HepG2 (cell line): ENCODE data around the gene ZFYVE26. TPM values are rescaled to one million over a fixed set of nuclear protein-coding genes. Genes with fewer than 3 reads are reported as not detected.

ENCODE experiments used
- CCAR2 ChIP-seq: fragments of 200-400 bp; formaldehyde crosslinking; optimal IDR thresholded peaks from 2 replicates; pipeline ENCODE3; 2018; ENCODE audit warnings: low read depth, mild to moderate bottlenecking, low read length, moderate library complexity
- FOXM1 ChIP-seq: sonication (generic); formaldehyde crosslinking; IDR thresholded peaks from 2 replicates; pipeline ENCODE4 v1.5.0; 2020; ENCODE audit warnings: missing genetic modification reagents
- GRHL1 ChIP-seq: sonication (generic); formaldehyde crosslinking; conservative IDR thresholded peaks from 2 replicates; pipeline ENCODE4 v1.8.0; 2022; ENCODE audit warnings: missing genetic modification reagents
- NCOA5 ChIP-seq: sonication (generic); formaldehyde crosslinking; IDR thresholded peaks from 2 replicates; pipeline ENCODE4 v1.4.0; 2020; ENCODE audit warnings: missing genetic modification reagents
- POLR2G ChIP-seq: fragments of 200-400 bp; formaldehyde crosslinking; IDR thresholded peaks from 2 replicates; pipeline ENCODE4 v1.6.1; 2018; ENCODE audit warnings: mild to moderate bottlenecking, low read depth, low read length, moderate library complexity
- RAD51 ChIP-seq: fragments of 450-650 bp; IDR thresholded peaks from 2 replicates; pipeline ENCODE4 v1.6.1; 2016; ENCODE audit warnings: borderline replicate concordance
- ZNF280B ChIP-seq: sonication (generic); formaldehyde crosslinking; IDR thresholded peaks from 2 replicates; pipeline ENCODE4 v1.5.0; 2020; ENCODE audit warnings: missing genetic modification reagents, mild to moderate bottlenecking, borderline replicate concordance
- ZNF335 ChIP-seq: sonication (generic); formaldehyde crosslinking; IDR thresholded peaks from 2 replicates; pipeline ENCODE4 v1.4.0; 2020; ENCODE audit warnings: missing genetic modification reagents
- ZNF660 ChIP-seq: sonication (generic); formaldehyde crosslinking; IDR thresholded peaks from 2 replicates; pipeline ENCODE4 v1.5.1; 2020; ENCODE audit warnings: mild to moderate bottlenecking, low read depth, missing genetic modification reagents, borderline replicate concordance
- ZNF770 ChIP-seq: sonication (generic); formaldehyde crosslinking; IDR thresholded peaks from 2 replicates; pipeline ENCODE4 v1.5.0; 2020; ENCODE audit warnings: mild to moderate bottlenecking, missing genetic modification reagents
- ZNF772 ChIP-seq: sonication (generic); formaldehyde crosslinking; IDR thresholded peaks from 2 replicates; pipeline ENCODE4 v1.5.0; 2020; ENCODE audit warnings: mild to moderate bottlenecking, missing genetic modification reagents
- polyA plus RNA-seq, 8 experiments: library from polyadenylated mRNA; depleted of rRNA in 3 of 8; stranded (reverse) in 7 of 8; unstranded in 1 of 8; fragments of >200 nt; fragmentation: Illumina TruSeq in 4 of 8; extraction: Trizol in 4 of 8; gene quantifications; 2 replicates each; pipeline versions ENCODE4 v1.2.1 to v1.2.3, GENCODE V29; 2011 to 2016; ENCODE audit warnings: low read depth in 4 of 8, missing spikeins in 1 of 8, mixed read lengths in 1 of 8; ENCODE audit not compliant: insufficient read depth in 1 of 8
- total RNA-seq, 5 experiments: library from RNA; depleted of rRNA; stranded (reverse); fragments of >200 nt; fragmentation: Illumina TruSeq; extraction: Trizol; gene quantifications; 2 replicates each; pipeline ENCODE4 v1.2.3, GENCODE V29; 2016; ENCODE audit warnings: low read depth in 1 of 5
- TF ChIP-seq, protein P1 (sequence below): sonication (generic); formaldehyde crosslinking; IDR thresholded peaks from 2 replicates; pipeline ENCODE4 v1.5.0; 2020; ENCODE audit warnings: mild to moderate bottlenecking, missing genetic modification reagents, borderline replicate concordance
- TF ChIP-seq, protein P2 (sequence below): sonication (generic); formaldehyde crosslinking; IDR thresholded peaks from 2 replicates; pipeline ENCODE4 v1.4.0; 2020; ENCODE audit warnings: mild to moderate bottlenecking, missing genetic modification reagents

The ZFYVE26 gene
- total and polyA plus RNA-seq, 2 of the 13 experiments (the other 11 are each of a cell fraction or from before 2014, with no cell fraction given) = 13.6 to 16.4 TPM

DNA sequence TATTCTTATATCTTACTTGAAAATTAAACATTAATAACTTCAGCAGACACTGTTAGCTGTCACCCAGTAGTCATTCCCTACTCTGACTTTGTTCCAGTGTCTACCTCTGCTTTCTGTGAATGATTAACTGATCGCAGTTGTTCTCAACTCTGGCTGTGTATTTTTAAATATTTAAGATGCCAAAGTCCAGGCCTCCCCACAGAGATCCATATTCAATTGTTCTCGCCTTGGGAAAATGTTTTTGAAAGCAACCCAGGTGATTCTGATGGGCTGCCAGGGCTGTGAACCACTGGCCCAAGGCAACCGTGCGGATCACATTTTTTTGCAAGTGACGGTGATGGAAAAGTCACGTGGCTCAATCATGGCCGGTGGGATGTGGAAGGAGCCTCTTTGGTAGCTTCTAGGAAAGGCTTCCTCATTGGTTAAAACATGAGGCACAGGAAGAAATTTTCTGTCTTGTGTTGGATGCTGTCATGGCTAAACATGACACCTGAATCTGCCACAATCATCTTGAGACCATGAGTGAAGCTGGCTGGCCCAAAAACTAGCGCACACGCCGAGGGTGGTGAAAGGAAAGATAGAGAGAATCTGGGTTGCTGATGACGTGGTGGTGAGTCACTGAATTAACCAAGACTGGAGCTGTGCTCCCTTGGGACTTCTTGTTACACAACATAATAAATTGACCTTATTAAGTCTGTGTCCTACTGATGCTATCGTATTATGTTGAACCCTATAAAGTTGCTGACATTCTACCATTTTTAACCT is 77.5 kb downstream of the ZFYVE26 start (continued):
- TF ChIP-seq CCAR2 = no peak
- no peak for TF ChIP-seq ZNF280B (CRISPR knock-in tag)
- no peak for TF ChIP-seq NCOA5
- peak; percentile 64; the same call in 1 of the 2 replicates for TF ChIP-seq RAD51
- TF ChIP-seq, protein P1, sequence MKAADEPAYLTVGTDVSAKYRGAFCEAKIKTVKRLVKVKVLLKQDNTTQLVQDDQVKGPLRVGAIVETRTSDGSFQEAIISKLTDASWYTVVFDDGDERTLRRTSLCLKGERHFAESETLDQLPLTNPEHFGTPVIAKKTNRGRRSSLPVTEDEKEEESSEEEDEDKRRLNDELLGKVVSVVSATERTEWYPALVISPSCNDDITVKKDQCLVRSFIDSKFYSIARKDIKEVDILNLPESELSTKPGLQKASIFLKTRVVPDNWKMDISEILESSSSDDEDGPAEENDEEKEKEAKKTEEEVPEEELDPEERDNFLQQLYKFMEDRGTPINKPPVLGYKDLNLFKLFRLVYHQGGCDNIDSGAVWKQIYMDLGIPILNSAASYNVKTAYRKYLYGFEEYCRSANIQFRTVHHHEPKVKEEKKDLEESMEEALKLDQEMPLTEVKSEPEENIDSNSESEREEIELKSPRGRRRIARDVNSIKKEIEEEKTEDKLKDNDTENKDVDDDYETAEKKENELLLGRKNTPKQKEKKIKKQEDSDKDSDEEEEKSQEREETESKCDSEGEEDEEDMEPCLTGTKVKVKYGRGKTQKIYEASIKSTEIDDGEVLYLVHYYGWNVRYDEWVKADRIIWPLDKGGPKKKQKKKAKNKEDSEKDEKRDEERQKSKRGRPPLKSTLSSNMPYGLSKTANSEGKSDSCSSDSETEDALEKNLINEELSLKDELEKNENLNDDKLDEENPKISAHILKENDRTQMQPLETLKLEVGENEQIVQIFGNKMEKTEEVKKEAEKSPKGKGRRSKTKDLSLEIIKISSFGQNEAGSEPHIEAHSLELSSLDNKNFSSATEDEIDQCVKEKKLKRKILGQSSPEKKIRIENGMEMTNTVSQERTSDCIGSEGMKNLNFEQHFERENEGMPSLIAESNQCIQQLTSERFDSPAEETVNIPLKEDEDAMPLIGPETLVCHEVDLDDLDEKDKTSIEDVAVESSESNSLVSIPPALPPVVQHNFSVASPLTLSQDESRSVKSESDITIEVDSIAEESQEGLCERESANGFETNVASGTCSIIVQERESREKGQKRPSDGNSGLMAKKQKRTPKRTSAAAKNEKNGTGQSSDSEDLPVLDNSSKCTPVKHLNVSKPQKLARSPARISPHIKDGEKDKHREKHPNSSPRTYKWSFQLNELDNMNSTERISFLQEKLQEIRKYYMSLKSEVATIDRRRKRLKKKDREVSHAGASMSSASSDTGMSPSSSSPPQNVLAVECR = peak; percentile 34; the same call in 1 of the 2 replicates
- no peak for TF ChIP-seq ZNF770 (CRISPR knock-in tag)
- peak; percentile 92 for TF ChIP-seq FOXM1
- peak; percentile 27; the same call in 1 of the 2 replicates for TF ChIP-seq POLR2G
- no peak for TF ChIP-seq ZNF772
- peak; percentile 38; the same call in 1 of the 2 replicates for TF ChIP-seq ZNF335 (CRISPR knock-in tag)
- no peak for TF ChIP-seq ZNF660 (CRISPR knock-in tag)
- TF ChIP-seq, protein P2, sequence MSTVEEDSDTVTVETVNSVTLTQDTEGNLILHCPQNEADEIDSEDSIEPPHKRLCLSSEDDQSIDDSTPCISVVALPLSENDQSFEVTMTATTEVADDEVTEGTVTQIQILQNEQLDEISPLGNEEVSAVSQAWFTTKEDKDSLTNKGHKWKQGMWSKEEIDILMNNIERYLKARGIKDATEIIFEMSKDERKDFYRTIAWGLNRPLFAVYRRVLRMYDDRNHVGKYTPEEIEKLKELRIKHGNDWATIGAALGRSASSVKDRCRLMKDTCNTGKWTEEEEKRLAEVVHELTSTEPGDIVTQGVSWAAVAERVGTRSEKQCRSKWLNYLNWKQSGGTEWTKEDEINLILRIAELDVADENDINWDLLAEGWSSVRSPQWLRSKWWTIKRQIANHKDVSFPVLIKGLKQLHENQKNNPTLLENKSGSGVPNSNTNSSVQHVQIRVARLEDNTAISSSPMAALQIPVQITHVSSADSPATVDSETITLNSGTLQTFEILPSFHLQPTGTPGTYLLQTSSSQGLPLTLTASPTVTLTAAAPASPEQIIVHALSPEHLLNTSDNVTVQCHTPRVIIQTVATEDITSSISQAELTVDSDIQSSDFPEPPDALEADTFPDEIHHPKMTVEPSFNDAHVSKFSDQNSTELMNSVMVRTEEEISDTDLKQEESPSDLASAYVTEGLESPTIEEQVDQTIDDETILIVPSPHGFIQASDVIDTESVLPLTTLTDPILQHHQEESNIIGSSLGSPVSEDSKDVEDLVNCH (CRISPR knock-in tag) = no peak
- TF ChIP-seq GRHL1 (CRISPR knock-in tag) = no peak
